Right lobe of liver (tissue), 4 donors: ENCODE data around the gene MCC.

Experiments
- CTCF ChIP-seq, 4 donors: fragments of 200-600 bp in 3 of 4; fragments of 450-650 bp in 1 of 4; IDR thresholded peaks; one replicate each; pipeline versions ENCODE4 v1.5.1 to v1.8.0; 2016 to 2022; ENCODE audit warnings: antibody characterized with exemption in 4 of 4, mild to moderate bottlenecking in 2 of 4
- POLR2A ChIP-seq: fragments of 450-650 bp; IDR thresholded peaks from one replicate; pipeline ENCODE4 v1.6.1; 2017; ENCODE audit warnings: antibody characterized with exemption, mild to moderate bottlenecking
- donor health status: DM: no; HTN: no; CAD: no.
- donor health status: DM: no; HTN: no; CAD: no.
- donor health status: DM: no; HTN: yes; CAD: no.

- TF ChIP-seq CTCF (IDR thresholded peaks at IDR 0.05) (no peak), POLR2A (no peak)
Observed at GRCh38 chr5:113194591-113194990, 293.7 kb downstream of the MCC start.
